Neural cell (in vitro differentiated cells): ENCODE results near the gene PPP4R2. TPM values are rescaled to one million over a fixed set of nuclear protein-coding genes. Genes with fewer than 3 reads are reported as not detected.

ENCODE experiments used
- H2AFZ ChIP-seq: fragments of 200-600, 300-800 bp; sonication (generic), shearing (Covaris generic); 2 replicates; pipeline ENCODE4 v1.6.0; 2014; ENCODE audit warnings: low read depth, mild to moderate bottlenecking, antibody characterized with exemption, low read length, moderate library complexity
- H3F3A ChIP-seq: fragments of 200-600 bp; shearing (Covaris generic); 2 replicates; pipeline ENCODE4 v1.6.1; 2016; ENCODE audit warnings: mild to moderate bottlenecking, moderate library complexity, mixed read lengths, antibody characterized with exemption, low read length; ENCODE audit not compliant: insufficient read depth, poor library complexity, severe bottlenecking
- H3K27ac ChIP-seq: fragments of 200-600, 300-800 bp; sonication (generic), shearing (Covaris generic); 2 replicates; pipeline ENCODE4 v1.5.1; 2014; ENCODE audit warnings: mild to moderate bottlenecking, low read length, moderate library complexity
- H3K27me3 ChIP-seq: fragments of 300-800, 200-600 bp; sonication (generic), shearing (Covaris generic); 2 replicates; pipeline ENCODE4 v1.6.0; 2014; ENCODE audit warnings: mild to moderate bottlenecking, low read depth, low read length, moderate library complexity; ENCODE audit not compliant: insufficient read depth
- H3K36me3 ChIP-seq: fragments of 300-800, 200-600 bp; sonication (generic), shearing (Covaris generic); 2 replicates; pipeline ENCODE4 v1.5.1; 2014; ENCODE audit warnings: mild to moderate bottlenecking, antibody characterized with exemption, low read length, moderate library complexity; ENCODE audit not compliant: insufficient read depth
- H3K4me2 ChIP-seq: fragments of 300-800, 200-600 bp; sonication (generic), shearing (Covaris generic); 2 replicates; pipeline ENCODE4 v1.6.0; 2014; ENCODE audit warnings: mild to moderate bottlenecking, low read length
- H3K4me3 ChIP-seq: fragments of 300-800, 200-600 bp; sonication (generic), shearing (Covaris generic); 2 replicates; pipeline ENCODE4 v1.5.1; 2014; ENCODE audit warnings: mild to moderate bottlenecking, low read length, moderate library complexity
- H3K79me2 ChIP-seq: fragments of 200-600 bp; shearing (Covaris generic); replicated peaks from 2 replicates; pipeline ENCODE4 v1.6.0; 2014; ENCODE audit warnings: mild to moderate bottlenecking, low read length, moderate library complexity; ENCODE audit not compliant: insufficient read depth
- H3K9ac ChIP-seq: fragments of 300-800, 200-600 bp; sonication (generic), shearing (Covaris generic); 2 replicates; pipeline ENCODE4 v1.6.1; 2016; ENCODE audit warnings: mild to moderate bottlenecking, low read length, mixed read lengths
- H3K9me2 ChIP-seq: fragments of 200-600 bp; shearing (Covaris generic); 2 replicates; pipeline ENCODE4 v1.6.1; 2016; ENCODE audit warnings: mild to moderate bottlenecking, low read length, mixed read lengths; ENCODE audit not compliant: insufficient read depth
- H3K9me3 ChIP-seq: fragments of 200-600, 300-800 bp; sonication (generic), shearing (Covaris generic); 2 replicates; pipeline ENCODE4 v1.6.1; 2016; ENCODE audit warnings: mild to moderate bottlenecking, mixed run types, low read length, moderate library complexity, mixed read lengths
- H4K20me1 ChIP-seq: fragments of 200-600 bp; shearing (Covaris generic); 2 replicates; pipeline ENCODE4 v1.6.1; 2016; ENCODE audit warnings: mild to moderate bottlenecking, mixed run types; ENCODE audit not compliant: insufficient read depth
- EP300 ChIP-seq: fragments of 450-650 bp; conservative IDR thresholded peaks from 2 replicates; pipeline ENCODE4 v1.6.1; 2014; ENCODE audit warnings: antibody characterized with exemption, mild to moderate bottlenecking, moderate library complexity; ENCODE audit not compliant: poor library complexity, severe bottlenecking
- EZH2 ChIP-seq: fragments of 200-600, 300-800 bp; shearing (Covaris generic), sonication (generic); IDR thresholded peaks from 2 replicates; pipeline ENCODE4 v1.6.1; 2014; ENCODE audit warnings: antibody characterized with exemption, low read length, borderline replicate concordance, mild to moderate bottlenecking; ENCODE audit not compliant: insufficient read depth, poor library complexity, severe bottlenecking
- MXI1 ChIP-seq: fragments of 450-650 bp; conservative IDR thresholded peaks from 2 replicates; pipeline ENCODE4 v1.6.1; 2014; ENCODE audit warnings: antibody characterized with exemption, mild to moderate bottlenecking; ENCODE audit not compliant: poor library complexity, severe bottlenecking
- POLR2AphosphoS5 ChIP-seq: IDR thresholded peaks from 2 replicates; pipeline ENCODE4 v1.6.1; 2012
- RAD21 ChIP-seq: fragments of 450-650 bp; conservative IDR thresholded peaks from 2 replicates; pipeline ENCODE4 v1.6.1; 2014; ENCODE audit warnings: antibody characterized with exemption, mild to moderate bottlenecking, moderate library complexity
- SMC3 ChIP-seq: fragments of 450-650 bp; conservative IDR thresholded peaks from 2 replicates; pipeline ENCODE4 v1.6.1; 2014; ENCODE audit warnings: antibody characterized with exemption, mild to moderate bottlenecking, moderate library complexity; ENCODE audit not compliant: poor library complexity
- TAF1 ChIP-seq: IDR thresholded peaks from 2 replicates; pipeline ENCODE4 v1.6.1; 2012; ENCODE audit warnings: low read depth
- polyA plus RNA-seq: library from polyadenylated mRNA; depleted of rRNA; stranded (reverse); fragments of >200 nt; gene quantifications from 2 replicates; pipeline ENCODE4 v1.2.3, GENCODE V29; 2014
- TF ChIP-seq, protein P1 (sequence below): fragments of 450-650 bp; IDR thresholded peaks from 2 replicates; pipeline ENCODE4 v1.5.1; 2014; ENCODE audit warnings: antibody characterized with exemption, mild to moderate bottlenecking, moderate library complexity; ENCODE audit not compliant: poor library complexity, severe bottlenecking
- TF ChIP-seq, protein P2 (sequence below): IDR thresholded peaks from 2 replicates; pipeline ENCODE4 v1.6.1; 2012; ENCODE audit warnings: borderline replicate concordance

PPP4R2 gene
- polyA plus RNA-seq, 1 donor from 2014 or later, result 65.5 TPM

DNA sequence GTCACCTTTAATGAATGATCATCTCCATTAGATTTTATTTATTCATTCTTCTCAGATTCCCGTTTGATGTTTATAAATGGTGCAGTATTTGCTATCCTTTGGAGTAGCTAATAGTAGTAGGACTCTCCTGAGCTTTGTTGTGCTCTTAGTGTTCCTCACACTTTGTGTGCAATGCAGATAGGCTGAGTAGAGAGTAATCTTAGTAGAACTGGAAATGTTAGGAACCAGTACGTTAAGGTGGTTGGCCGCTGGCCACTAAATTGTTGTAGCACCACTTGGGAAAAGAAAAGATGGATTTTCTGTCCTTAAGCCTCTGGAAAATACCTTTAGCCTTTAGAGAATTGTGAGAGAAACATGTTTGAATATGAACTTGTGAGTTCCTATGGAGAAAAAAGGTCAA, 44.9 kb downstream of the PPP4R2 start:
- Histone ChIP-seq H3K27ac (no peak overlapping the region), H3K36me3 (no peaks in the 10 kb centered on the region), H3K4me2 (no peak overlapping the region), H3K9me2 (no peaks in the 10 kb centered on the region), H3K4me3 (no peak overlapping the region), H3F3A (no peaks in the 10 kb centered on the region), H3K9me3 (no peaks in the 10 kb centered on the region), H3K9ac (no peak overlapping the region), H2AFZ (no peak overlapping the region), H3K79me2 (peaks cover 97% of the 10 kb centered on the region), H4K20me1 (no peaks in the 10 kb centered on the region), H3K27me3 (no peaks in the 10 kb centered on the region)
- TF ChIP-seq RAD21 (no peak), SMC3 (no peak), EZH2 (no peak), MXI1 (no peak), POLR2AphosphoS5 (no peak), EP300 (no peak), TAF1 (no peak)
- TF ChIP-seq, protein P1, sequence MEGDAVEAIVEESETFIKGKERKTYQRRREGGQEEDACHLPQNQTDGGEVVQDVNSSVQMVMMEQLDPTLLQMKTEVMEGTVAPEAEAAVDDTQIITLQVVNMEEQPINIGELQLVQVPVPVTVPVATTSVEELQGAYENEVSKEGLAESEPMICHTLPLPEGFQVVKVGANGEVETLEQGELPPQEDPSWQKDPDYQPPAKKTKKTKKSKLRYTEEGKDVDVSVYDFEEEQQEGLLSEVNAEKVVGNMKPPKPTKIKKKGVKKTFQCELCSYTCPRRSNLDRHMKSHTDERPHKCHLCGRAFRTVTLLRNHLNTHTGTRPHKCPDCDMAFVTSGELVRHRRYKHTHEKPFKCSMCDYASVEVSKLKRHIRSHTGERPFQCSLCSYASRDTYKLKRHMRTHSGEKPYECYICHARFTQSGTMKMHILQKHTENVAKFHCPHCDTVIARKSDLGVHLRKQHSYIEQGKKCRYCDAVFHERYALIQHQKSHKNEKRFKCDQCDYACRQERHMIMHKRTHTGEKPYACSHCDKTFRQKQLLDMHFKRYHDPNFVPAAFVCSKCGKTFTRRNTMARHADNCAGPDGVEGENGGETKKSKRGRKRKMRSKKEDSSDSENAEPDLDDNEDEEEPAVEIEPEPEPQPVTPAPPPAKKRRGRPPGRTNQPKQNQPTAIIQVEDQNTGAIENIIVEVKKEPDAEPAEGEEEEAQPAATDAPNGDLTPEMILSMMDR, result no peak
- TF ChIP-seq, protein P2, sequence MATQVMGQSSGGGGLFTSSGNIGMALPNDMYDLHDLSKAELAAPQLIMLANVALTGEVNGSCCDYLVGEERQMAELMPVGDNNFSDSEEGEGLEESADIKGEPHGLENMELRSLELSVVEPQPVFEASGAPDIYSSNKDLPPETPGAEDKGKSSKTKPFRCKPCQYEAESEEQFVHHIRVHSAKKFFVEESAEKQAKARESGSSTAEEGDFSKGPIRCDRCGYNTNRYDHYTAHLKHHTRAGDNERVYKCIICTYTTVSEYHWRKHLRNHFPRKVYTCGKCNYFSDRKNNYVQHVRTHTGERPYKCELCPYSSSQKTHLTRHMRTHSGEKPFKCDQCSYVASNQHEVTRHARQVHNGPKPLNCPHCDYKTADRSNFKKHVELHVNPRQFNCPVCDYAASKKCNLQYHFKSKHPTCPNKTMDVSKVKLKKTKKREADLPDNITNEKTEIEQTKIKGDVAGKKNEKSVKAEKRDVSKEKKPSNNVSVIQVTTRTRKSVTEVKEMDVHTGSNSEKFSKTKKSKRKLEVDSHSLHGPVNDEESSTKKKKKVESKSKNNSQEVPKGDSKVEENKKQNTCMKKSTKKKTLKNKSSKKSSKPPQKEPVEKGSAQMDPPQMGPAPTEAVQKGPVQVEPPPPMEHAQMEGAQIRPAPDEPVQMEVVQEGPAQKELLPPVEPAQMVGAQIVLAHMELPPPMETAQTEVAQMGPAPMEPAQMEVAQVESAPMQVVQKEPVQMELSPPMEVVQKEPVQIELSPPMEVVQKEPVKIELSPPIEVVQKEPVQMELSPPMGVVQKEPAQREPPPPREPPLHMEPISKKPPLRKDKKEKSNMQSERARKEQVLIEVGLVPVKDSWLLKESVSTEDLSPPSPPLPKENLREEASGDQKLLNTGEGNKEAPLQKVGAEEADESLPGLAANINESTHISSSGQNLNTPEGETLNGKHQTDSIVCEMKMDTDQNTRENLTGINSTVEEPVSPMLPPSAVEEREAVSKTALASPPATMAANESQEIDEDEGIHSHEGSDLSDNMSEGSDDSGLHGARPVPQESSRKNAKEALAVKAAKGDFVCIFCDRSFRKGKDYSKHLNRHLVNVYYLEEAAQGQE, result no peak

DNA sequence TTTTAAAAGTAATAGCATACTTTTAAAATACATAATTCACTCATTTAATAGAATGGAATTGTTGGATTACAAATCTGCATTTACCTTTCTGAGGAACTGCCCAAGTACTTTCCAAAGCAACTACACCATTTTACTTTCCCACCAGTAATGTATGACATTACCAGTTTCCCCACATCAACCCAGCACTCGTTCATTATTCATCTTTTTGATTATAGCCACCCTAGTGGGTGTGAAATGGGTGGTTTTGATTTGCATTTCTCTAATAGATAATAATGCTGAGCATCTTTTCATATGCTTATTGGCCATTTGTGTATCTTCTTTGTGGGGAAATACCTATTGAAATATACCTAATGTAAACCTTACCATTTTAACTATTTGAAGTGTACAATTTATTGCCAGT, 46.8 kb downstream of the PPP4R2 start:
- Histone ChIP-seq H3K9ac (no peak overlapping the region), H4K20me1 (no peaks in the 10 kb centered on the region), H3K27me3 (no peaks in the 10 kb centered on the region), H3K4me2 (no peak overlapping the region), H2AFZ (no peak overlapping the region), H3K9me2 (no peaks in the 10 kb centered on the region), H3K36me3 (no peaks in the 10 kb centered on the region), H3F3A (no peaks in the 10 kb centered on the region), H3K27ac (no peak overlapping the region), H3K79me2 (peaks cover 96% of the 10 kb centered on the region), H3K4me3 (no peak overlapping the region), H3K9me3 (no peaks in the 10 kb centered on the region)
- TF ChIP-seq, protein P2, result no peak
- TF ChIP-seq, protein P1, result no peak
- TF ChIP-seq TAF1 (no peak), EZH2 (no peak)
